Vagina (tissue), 2 donors: ENCODE results near the gene SCD5.

ENCODE experiments used
- CTCF ChIP-seq, 3 experiments: fragments of 450-650 bp in 2 of 3; fragments of 200-600 bp in 1 of 3; sonication (generic) in 1 of 3; IDR thresholded peaks; one replicate each; pipeline ENCODE4 v1.5.1; 2017 to 2019; ENCODE audit warnings: antibody characterized with exemption in 3 of 3, mild to moderate bottlenecking in 2 of 3, moderate library complexity in 2 of 3
- POLR2A ChIP-seq, 2 donors: fragments of 450-650 bp; IDR thresholded peaks; one replicate each; pipeline ENCODE4 v1.6.1; 2017; ENCODE audit warnings: antibody characterized with exemption in 2 of 2, mild to moderate bottlenecking in 2 of 2, moderate library complexity in 2 of 2

- TF ChIP-seq CTCF (IDR thresholded peaks at IDR 0.05) (no peak), POLR2A (IDR thresholded peaks at IDR 0.05) (no peak)
Observed at GRCh38 chr4:82614838-82615449, 183.7 kb downstream of the SCD5 start.
